COLO668 (cell line): Measurements from ENCODE around the gene KCNG1.
"Not testable (repeated sequence)": the region's sequence is repeated elsewhere in the genome, so short reads cannot be mapped to it uniquely, and the experiment has no call there.

Experiments used
- DNase-seq: peaks from one replicate; lab custom pipeline; 2025; ENCODE audit not compliant: unreplicated experiment; lab: John Stamatoyannopoulos, UW

The KCNG1 gene, protein sequence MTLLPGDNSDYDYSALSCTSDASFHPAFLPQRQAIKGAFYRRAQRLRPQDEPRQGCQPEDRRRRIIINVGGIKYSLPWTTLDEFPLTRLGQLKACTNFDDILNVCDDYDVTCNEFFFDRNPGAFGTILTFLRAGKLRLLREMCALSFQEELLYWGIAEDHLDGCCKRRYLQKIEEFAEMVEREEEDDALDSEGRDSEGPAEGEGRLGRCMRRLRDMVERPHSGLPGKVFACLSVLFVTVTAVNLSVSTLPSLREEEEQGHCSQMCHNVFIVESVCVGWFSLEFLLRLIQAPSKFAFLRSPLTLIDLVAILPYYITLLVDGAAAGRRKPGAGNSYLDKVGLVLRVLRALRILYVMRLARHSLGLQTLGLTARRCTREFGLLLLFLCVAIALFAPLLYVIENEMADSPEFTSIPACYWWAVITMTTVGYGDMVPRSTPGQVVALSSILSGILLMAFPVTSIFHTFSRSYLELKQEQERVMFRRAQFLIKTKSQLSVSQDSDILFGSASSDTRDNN

DNA sequence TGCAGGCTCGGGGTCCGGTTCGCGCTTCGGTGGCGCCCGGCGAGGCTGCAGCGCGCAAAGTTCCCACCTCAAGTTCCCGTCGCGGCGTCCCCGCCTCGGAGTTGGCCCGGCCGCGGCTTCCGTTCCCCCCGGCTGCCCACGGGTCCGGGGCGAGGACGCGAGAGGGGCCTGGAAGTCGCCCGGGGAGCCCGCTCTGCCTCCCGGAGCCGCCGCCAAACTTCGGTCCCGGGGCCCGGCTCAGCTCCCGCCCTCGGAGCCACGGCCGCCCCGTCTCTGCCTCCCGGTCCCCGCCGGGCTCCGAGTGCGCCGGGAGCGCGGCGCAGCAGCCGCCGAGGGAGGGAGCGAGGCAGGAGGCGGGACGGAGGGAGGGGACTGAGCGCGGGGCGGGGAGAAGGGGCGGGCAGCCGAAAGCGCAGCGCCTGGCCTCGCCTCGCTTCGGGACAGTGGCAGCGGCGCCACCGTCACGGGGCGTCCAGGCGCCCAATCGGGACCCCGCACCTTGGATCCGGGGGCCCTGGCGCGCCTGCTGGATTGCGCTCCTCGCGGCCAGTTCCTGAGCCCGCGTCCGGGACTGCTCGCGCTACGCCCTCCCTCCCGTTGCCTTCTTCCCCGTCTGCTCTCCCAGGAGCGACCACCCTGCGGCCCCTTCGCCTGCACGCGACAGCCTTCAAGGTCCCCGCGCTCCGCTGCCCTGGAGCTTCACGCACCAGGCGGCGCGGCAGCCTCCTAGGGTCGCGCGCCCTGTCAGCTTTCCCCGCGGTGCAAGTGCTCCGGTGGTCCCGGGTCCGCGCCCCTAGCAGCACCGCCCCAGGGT lies at the start of gene KCNG1:
Gene KCNG1, minus strand, starts transcription at position 305 of the 814 bp plus-strand sequence. CDS start 12,769 bp downstream, outside the sequence.
- DNase-seq = no peak

DNA sequence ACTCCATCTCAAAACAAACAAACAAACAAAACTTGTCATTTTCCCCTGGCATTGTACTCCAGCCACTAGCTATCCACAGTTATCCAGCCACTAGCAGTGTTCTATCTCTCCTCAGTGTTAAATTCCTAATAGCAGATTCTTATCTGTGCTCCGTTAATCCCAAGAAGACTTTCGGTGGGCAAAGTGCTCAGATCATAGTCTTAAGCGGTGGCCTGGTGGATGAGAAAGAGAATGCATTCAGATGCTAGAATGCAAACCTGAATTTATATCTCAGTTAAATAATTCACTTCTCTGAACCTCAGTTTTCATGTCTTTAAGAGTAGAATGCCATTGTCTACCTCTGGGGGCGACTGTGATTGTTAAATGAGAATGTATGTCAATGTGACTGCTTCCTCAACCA lies 47.7 kb upstream of the KCNG1 start:
- DNase-seq = no peak

DNA sequence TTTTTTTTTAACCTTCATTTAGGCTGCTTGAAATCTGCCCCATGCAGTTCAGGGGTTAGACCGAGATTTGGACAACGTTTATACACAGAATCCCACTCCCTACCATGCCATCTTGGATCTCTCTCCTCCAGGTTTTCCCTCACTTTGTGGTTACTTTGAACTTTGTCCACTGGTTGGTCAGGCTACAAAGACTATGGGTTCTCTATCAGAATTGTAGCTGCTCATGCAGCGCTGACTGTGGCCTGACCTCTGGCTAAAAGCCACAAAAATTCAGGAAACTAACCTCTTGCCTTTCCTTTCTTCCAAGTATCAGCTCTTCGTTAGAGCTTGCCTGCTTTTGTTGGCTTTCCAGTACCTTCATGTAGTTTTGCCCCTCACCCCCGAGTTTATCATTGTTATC lies 44.9 kb upstream of the KCNG1 start:
- DNase-seq = no peak

DNA sequence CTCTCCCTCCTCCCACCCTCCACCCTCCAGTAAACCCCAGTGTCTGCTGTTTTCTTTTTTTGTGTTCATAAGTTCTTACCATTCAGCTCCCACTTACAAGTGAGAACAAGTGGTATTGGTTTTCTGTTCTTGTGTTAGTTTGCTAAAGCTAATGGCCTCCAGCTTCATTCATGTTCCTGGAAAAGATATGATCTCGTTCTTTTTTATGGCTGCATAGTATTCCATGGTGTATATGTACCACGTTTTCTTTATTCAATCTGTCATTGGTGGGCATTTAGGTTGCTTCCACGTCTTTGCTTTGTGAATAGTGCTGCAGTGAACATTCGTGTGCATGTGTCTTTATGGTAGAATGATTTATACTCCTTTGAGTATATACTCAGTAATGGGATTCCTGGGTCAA lies 42.7 kb upstream of the KCNG1 start:
- DNase-seq = no peak

DNA sequence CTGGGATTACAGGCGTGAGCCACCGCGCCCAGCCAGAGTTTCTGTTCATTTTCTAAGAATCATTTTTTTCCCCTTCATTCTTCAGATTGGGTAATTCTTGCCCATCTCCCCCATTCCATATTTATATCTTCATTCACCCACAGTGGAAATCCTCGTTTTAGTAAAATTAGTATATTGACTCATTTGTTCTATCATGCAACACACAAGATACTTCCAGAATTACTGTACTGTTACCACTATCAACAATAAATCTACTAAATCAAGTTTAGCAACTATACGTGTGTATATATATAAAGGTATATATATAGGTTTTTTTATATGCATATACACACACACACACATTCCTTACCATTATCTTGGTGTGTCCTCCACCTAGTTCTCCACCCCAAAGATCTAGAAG lies 41.2 kb upstream of the KCNG1 start:
- no peak for DNase-seq

DNA sequence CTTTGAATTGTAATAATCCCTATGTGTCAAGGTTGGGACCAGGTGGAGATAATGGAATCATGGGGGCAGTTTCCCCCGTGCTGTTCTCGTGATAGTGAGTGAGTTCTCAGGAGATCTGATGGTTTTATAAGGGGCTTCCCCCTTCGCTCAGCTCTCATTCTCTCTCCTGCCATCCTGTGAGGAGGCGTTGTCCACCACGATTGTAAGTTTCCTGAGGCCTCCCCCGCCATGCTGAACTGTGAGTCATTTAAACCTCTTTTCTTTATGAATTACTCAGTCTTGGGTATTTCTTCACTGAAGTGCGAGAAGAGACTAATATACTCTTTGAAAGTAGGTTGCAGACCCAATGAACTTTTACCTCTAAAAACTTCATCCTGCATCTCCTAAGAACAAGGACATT lies 39.2 kb upstream of the KCNG1 start:
- no peak for DNase-seq

DNA sequence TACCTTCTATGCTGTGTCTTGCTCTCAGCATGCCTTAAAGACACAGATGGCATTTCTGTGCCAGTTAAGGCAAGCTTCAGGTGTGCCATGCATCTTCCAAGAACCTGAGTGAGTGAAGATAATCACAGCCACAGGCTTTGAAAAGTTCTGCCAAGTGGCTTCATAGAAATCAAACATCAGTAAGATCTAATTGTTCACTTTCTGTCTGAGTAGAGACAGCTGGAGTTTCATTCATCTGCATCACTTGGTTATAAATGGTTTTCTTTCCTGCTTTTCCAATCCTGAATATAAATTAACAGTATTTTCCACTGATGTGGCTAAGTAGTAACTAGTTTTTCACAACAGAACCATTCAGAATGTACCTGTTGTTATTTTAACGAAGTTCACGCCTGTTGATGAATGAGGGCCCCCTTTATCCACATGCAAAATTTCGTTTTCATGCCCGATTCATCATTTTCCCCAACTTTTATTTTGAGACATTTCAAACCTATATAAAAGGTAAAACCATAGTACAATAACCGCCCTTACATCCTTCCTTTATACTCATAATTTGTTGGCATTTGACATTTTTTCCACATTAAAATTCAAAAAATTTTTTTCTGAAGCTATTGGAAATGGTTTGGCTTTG lies 38.6 kb upstream of the KCNG1 start:
- no peak for DNase-seq

DNA sequence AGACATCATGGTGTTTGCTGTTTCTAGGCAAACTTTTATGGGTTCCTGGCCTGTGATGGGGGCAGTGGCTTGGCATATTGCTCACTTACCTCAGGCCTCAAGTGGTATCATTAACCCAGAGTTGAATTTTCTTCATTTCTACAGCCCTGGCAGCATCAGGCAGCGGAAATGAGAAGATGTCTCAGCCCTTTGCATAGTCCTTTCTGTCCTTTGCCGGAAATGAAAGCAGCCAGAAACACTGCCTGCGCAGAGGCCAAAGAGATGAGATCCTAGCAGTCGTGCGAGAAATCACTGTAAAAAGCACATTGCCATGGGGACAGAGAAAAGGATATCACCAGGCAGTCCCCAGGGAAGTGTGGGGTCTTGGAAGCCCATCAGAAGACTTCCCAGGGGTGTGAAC lies 37.4 kb upstream of the KCNG1 start:
- no peak for DNase-seq

DNA sequence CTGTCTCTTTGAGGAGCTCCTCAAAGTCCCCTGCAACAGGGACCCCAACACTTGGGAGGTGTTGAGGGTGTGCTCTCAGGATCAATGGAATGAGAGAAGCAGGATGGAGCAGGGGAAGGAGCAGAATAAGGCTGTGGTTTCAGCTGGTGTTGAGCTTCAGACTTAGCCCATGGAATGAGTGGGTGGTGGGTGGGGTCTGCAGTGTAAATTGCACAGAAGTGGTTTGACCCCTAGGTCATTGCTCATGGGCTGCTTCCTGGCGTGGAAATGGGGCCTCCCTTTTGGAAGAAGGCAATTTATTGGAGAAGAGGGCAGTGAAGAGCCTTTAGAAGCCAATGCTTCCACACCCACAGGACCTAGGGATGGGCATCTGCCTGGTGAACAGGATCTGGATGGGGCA lies 37.0 kb upstream of the KCNG1 start:
- DNase-seq = no peak

DNA sequence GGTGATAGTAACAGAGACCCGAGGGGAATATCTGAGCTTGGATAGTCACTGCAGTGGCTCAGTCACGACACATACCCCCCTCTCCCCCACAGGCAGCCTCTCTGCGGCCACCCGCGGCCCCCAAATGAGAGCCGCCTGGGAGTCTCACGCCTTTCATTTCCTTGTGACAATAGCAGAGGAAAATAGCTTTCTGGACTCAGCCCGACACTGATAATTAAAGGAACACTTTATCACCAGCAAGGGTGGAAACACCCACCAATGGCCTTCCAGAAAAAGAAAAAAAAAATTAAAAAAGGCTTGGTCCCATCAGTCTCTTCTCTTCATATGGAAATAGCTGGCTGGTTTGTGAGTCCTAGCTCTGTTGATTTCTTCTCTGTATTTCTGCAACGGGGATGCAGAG lies 35.1 kb upstream of the KCNG1 start:
- DNase-seq = no peak

DNA sequence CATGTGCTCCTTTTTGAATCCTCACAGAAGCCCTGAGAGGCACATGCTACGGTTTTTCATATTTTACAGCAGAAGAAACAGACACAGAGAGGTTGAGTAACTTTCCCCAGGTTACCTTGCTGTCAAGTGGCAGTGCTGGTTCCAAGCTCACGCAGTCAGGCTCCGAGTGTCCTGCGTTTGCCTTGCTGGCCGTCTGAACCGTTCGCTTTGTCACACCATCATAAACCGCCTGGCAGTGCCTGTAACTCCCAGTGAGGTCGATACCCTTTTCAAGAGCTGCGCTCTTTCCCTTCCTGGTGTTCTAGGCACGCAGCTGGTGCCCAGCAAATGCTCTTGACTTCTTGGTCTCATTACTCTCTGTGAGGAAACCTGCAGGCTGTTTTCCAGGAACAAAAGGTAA lies 31.3 kb upstream of the KCNG1 start:
- no peak for DNase-seq

DNA sequence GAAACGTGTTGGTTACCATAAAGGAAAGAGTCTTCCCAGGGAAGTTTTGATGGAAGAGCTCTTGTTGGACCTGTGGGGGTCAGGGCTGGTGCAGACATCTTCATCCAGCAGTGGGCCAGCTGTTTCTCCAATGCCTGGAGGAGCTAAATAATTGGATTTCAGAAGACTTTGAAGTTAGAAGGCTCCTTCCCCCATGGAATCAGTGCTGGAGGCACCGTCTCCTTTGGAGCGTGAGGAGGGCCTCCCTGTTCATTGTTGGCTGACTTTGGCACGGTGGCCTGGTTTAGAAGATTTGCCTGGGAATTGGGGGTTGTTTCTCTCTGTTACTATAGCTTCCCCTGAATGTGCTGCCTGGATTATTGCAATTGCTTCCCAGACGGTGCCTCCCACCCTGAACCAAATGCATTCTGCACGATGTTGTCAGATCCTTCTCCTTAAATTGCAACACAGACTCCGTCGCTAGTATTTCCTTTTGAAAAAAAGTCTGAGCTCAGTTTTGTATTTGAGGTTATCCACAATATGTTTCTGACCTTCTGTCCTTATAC lies 27.7 kb upstream of the KCNG1 start:
- DNase-seq = no peak

DNA sequence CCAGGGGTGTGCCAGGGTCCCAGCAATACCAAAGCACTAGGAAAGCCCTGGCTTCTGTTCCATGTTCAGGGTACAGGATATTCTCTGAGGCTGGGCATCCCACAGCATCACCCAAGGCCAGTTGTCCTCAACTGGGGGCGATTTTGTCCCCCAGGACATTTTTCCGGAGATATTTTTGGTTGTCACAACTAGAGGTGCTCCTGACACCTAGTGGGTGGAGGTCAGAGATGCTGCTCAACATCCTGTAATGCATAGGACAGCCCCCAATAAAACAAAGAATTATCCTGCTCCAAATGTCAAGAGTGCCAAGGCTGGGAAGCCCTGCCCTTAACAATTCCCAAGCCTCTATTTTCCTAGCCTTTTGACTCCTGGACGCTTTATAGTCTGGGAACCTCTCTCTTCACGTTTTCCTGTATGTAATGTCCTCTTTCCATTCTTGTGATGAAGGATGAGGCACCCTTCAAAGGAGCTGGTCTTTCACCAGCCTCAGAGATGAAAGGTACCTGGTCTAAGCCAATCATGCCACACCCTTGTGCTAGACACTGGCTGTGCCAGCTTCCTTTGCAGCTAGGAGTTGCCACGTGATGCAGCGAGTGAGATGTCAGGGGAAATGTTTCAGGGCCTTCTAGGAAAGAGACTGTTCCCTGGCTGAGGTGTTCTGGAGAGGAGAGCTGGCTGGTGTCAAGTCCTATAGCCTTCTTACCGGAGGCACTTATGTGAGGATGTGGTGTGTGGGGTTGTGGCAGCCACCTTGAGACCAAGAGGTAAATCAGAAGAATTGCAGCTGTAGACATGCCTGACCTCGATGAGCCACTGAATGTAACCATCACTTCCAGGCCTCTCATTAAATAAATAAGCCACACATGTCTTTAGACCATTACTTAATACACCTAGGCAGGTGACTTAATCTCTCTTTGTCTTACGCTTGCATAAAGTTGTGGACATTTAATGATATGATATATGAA lies 23.4 kb upstream of the KCNG1 start:
- DNase-seq = no peak

DNA sequence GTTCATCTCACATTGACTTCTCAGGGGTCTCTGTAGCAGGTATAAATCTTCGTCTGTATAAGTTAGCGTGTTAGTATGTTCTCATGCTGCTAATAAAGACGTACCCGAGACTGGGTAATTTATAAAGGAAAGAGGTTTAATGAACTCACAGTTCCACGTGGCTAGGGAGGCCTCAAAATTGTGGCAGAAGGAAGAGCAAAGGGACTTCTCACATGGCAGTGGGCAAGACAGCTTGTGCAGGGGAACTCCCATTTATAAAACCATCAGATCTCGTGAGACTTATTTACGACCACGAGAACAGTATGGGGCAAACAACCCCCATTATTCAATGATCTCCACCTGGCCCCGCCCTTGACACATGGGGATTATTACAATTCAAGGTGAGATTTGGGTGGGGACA lies 22.6 kb upstream of the KCNG1 start:
- not testable (repeated sequence) for DNase-seq

DNA sequence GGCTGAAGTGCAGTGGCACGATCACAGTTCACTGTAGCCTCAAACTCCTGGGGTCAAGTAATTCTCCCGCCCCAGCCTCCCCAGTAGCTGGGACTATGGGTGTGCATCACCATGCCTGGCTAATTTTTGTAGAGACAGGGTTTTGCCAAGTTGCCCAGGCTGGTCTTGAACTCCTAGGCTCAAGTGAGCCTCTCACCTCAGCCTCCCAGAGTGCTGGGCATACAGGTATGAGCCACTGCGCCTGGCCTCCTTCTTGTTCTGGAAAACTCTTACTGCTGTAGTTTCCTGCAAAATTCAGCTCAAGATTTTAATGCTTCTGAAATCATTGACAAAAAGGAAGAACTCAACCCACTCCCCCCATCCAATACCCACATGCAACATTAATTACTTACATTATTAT lies 21.9 kb upstream of the KCNG1 start:
- no peak for DNase-seq

DNA sequence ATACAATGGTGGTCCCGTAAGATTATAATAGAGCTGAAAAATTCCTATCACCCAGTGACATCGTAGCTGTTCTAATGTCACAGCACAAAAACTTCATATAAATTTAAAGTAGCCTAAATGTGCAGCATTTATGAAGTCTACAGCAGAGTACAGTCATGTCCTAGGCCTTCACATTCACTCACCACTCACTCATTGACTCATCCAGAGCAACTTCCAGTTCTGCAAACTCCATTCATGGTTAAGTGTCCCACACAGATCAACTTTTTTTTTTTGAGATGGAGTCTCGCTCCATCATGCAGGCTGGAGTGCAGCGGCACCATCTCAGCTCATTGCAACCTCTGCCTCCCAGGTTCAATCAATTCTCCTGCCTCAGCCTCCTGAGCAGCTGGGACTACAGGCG lies 20.9 kb upstream of the KCNG1 start:
- no peak for DNase-seq

DNA sequence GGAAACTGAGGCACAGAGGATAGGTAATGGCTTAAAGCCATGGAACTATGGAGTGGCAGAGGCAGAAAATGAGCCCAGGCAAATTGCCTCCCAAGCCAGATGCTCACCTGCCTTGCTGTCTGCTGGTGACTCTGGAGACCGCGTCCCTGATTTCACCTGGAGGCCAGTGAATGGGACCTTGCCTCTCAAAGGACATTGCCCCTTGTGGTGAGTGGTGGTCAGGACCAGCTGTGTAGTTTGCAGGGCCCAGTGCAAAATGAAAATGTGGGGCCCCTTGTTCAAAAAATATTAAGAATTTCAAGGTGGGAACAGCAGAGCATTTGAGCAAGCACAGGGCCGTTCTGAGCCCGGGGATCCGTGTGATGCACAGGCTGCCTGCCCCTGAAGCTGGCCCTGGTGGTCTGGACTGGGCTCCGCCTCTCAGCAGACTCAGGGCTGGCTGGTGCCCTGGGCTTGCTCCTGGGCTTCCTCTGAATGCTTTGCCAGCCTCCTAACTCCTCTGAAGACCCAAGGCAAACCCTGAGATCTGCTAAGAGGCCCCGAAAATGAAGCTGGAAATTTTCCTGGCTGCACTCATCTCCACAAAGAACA lies 19.8 kb upstream of the KCNG1 start:
- DNase-seq = no peak

DNA sequence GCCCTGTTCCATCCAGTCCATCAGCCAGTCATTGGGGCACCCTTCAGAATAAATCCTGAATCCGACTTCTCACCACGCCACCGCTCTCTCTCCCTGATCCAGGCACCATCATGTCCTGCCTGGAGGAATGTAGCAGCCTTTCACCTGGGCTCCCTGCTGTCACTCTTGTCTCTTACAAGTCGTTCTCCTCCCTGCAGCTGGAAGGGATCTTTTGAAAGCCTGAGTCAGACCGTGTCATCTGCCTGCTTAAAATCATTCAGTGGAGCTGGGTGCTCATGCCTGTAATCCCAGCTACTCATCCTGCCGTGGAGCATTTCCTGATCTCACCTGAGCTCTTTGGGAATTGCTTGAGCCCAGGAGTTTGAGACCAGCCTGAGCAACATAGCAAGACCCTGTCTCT lies 19.2 kb upstream of the KCNG1 start:
- no peak for DNase-seq

DNA sequence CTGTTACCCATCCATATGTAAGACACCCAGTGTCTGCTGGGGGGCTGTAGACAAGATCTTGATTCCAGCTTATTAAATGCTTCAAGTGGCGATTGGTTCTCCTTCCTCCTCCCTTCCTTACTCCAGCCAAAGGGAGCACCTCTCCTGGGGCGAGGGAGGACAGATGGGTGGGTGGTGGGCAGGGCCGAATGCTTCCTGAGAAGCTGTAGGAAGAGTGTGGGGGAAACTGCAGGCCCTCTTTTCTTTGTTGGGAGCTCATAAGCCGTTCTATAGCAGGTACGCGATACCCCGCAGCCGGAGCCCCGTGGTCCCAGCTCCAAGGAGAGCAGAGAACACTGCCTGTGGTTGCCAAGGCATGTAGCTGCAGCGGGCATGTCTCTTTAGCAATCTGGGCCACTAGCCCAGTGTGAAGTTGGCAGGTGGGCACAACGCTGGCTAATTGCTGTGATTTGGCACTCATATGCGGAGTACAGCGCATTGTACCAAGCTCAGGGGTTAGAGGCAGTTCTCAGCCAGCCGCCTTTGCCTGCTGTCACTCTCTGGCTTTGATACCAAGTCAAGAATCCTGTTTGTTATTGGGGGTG lies 14.7 kb upstream of the KCNG1 start:
- no peak for DNase-seq
